HEK293T (cell line): ENCODE measurements around the gene SDHB.

Experiments used
- ARNT ChIP-seq: fragments of 450-650 bp; IDR thresholded peaks from 2 replicates; pipeline ENCODE4 v1.6.1; 2017; ENCODE audit warnings: mild to moderate bottlenecking
- FOXA1 ChIP-seq: fragments of 450-650 bp; IDR thresholded peaks from 2 replicates; pipeline ENCODE4 v1.6.1; 2016; ENCODE audit warnings: mild to moderate bottlenecking
- FOXM1 ChIP-seq: fragments of 450-650 bp; IDR thresholded peaks from 2 replicates; pipeline ENCODE4 v1.6.1; 2017; ENCODE audit warnings: mild to moderate bottlenecking, borderline replicate concordance
- NFRKB ChIP-seq: fragments of 450-650 bp; IDR thresholded peaks from 2 replicates; pipeline ENCODE4 v1.6.1; 2016; ENCODE audit warnings: mild to moderate bottlenecking, moderate library complexity
- SP1 ChIP-seq: fragments of 450-650 bp; IDR thresholded peaks from 2 replicates; pipeline ENCODE4 v1.6.1; 2017
- TARDBP ChIP-seq: fragments of 450-650 bp; IDR thresholded peaks from 2 replicates; pipeline ENCODE4 v1.6.1; 2016
- TF ChIP-seq, protein P1 (sequence below): fragments of 450-650 bp; IDR thresholded peaks from 2 replicates; pipeline ENCODE4 v1.6.1; 2016

DNA sequence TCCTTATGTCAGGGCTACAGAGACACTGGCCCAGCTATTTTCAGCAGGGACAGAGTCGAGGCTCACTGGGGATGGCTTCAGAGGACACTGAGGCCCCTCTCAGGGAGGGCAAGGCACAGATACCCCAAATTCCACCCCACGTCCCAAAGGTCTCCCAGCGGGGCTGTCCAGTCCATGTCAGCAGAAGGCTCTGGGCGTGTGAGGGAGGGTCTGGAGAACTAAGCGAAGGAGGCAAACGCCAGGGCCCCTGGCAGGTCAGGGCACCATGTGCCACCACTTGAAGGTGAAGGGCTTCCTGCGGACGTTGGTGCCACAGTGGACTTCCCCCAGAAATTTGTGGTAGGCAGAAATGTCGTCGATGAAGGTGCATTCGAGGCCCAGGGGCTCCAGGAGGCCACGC, 15.0 kb upstream of the SDHB start:
- TF ChIP-seq FOXA1, result no peak
- TF ChIP-seq NFRKB, result no peak
- TF ChIP-seq FOXM1, result no peak
- no peak for TF ChIP-seq ARNT
- TF ChIP-seq, protein P1, sequence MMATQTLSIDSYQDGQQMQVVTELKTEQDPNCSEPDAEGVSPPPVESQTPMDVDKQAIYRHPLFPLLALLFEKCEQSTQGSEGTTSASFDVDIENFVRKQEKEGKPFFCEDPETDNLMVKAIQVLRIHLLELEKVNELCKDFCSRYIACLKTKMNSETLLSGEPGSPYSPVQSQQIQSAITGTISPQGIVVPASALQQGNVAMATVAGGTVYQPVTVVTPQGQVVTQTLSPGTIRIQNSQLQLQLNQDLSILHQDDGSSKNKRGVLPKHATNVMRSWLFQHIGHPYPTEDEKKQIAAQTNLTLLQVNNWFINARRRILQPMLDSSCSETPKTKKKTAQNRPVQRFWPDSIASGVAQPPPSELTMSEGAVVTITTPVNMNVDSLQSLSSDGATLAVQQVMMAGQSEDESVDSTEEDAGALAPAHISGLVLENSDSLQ, result no peak
- no peak for TF ChIP-seq SP1
- no peak for TF ChIP-seq TARDBP
